NCI-H2227 treated with DMSO at 0.1 percent for 48 hours (cell line): Measurements from ENCODE around the gene ALAS1.
"Not testable (repeated sequence)": the region's sequence is repeated elsewhere in the genome, so short reads cannot be mapped to it uniquely, and the experiment has no call there.

Source experiments
- DNase-seq: peaks from one replicate; lab custom pipeline; 2025; lab: John Stamatoyannopoulos, UW

Gene ALAS1

DNA sequence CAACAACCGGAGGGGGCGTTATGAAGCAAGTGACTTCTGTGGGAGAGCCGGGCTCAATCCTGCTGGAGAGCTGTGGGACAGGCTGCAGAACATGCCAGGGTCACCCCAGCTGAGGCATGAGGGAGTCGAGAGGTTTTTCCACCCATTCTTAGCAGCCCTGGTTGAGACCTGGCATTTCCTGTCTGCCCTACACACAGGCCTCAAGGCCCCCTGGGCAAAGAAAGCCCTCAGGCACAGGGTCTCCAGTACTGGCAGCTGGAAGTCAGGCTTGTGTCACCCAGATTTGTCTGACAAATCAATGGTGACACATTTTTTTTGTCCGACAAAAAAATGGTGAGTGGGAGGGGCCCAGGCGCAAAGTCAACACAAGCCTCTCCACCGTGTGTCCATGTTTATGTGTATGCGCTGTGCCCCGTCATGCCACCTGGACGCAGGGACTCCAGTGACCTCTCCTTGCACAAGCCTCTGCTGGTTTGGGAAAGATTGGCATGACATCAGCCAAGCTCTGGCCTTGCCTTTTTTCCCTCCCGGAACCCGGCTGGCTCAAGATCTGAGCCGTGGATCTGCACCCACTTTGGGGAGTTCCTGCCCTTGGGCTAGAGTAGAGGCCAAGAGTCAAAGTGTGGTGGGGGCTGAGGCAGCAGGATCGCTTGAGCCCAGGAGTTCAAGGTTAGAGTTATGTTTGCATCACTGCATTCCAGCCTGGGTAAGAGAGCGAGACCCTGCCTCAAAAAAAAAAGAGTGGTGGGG is 20.8 kb upstream of the ALAS1 start:
- no peak for DNase-seq

DNA sequence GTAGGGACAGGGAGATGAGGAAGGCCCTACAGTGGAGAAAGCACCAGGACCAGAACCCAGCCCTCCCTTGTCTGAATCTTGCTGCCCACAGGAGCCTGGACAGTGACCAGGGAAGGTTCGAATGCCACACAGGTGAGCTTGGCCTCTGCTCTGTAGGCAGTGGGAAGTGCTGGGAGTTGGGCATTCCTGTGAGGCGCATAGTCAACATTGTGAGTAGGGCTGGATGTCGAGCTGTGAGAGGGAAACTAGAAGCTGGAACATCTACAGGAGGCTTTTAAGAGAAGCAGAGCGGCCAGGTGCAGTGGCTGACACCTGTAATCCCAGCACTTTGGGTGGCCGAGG is 20.3 kb upstream of the ALAS1 start:
- no peak for DNase-seq

DNA sequence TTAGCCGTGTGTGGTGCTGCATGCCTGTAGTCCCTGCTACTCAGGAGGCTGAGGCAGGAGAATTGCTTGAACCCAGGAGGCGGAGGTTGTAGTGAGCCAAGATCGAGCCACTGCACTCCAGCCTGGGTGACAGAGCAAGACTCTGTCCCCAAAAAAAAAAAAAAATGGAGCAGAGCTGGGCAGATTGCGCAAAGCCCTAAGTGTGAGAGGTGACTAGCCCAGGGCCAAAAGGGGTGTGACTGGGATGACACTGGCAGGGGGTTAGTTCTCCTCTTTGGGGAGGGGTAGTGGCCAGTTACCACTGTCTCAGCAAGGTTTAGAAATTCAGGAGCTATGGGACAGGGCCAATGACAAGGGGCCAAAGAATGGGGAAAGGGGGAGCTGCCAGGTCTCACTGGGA is 19.8 kb upstream of the ALAS1 start:
- not testable (repeated sequence) for DNase-seq

DNA sequence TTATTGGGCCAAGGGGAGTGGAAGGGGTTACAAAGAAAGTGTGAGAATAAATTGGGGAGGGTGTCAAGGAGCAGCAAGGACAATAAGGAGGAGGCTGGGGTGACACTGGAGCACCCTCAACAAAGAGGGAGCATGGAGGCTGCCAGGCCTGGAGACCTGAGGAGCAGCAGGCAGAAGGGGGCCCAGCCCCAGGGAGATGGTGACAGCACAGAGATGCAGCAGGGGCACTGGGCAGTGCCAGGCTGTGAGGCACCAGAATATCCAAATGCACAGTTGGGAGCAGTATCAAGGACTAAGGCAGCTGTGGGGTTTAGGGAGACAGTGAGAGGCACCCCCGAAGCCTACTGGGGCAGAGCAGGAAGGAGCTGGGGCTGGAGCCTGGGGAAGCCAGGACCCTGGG is 19.4 kb upstream of the ALAS1 start:
- no peak for DNase-seq

DNA sequence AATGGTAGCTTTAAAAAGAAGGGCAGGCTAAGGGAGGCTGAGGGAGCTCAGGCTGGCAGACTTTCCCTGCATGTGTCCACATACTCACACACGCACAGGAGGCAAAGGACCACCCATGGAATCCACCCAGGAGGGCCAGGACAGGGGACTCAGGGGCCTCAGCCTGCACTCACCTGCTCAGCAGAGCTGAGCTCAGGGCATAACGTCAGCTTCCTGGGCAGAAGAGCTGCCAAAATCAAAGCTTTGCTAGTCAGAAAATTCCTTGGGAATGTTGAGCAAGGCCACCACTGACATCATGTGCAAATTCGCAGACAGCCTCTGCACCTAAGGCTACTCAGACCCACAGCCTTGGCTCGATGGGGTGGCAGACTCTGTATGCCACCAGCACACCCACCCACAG is 16.4 kb upstream of the ALAS1 start:
- DNase-seq: no peak

DNA sequence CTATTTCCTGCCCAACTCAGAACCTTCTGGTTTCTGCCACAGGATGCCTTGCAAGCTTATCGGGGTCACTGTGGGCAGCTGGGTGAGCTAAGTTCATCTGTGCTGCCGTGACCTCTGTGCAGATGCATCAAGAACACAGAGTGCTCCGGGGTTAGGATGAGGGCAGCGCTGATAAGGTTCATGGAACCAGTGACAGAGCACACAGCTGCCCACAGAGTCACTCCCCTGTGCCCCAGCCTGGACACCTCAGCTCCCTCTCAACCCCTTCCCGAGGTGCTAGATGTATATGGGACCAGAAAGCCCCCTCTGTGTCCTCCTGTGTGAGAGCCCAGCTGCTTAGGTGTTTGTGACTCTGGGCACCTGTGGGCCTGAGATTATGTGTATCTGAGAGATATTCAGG is 15.8 kb upstream of the ALAS1 start:
- no peak for DNase-seq

DNA sequence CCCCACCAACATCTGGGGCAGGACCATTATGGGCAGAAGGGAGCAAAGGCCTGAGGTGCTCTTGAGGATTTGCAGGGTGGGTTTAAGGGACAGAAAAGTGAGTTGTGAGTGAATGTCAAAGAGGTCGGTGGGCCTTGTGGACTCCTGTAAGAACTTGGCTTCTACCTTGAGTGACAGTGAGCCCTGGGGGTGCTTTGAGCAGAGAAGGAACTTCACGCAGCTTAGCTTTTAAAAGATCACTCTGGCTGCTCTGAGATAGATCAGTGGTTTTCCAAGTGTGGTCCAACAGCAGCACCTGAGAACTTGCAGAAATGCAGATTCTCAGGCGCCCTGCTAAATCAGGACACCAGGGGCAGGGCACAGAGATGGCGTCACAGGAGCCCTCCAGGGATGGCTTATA is 15.3 kb upstream of the ALAS1 start:
- no peak for DNase-seq

DNA sequence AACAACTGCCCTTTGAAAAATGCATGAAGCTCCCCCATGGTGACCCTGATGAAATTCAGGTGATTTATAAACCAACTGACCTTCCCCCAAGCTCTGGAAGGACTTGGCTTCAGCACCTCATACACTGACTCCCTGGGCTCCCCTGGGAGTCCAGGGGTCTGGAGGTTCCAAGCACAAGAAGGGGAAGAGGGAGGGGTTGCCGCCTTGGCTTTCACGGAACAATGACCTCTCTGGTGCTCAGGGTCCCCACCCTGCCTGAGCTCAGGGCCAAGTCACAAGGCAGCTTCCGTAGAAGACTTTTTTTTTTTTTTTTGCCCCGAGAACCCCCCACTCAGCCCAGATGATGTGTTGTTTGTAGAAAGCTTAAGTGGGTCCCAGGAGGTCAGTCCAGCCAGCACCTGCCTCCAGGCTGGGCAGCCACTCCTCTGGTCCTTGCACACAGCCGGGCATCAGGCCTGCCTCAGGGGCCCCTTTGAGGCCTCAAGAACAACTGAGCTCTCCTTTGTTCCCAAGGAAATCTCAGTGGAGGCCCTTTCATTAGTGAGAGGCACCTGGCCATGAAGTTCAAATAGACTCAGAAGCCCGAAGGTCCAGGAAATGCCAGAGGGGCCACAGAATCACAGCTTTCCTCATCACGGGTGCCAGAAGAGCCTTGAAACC is 14.0 kb upstream of the ALAS1 start:
- DNase-seq: no peak

DNA sequence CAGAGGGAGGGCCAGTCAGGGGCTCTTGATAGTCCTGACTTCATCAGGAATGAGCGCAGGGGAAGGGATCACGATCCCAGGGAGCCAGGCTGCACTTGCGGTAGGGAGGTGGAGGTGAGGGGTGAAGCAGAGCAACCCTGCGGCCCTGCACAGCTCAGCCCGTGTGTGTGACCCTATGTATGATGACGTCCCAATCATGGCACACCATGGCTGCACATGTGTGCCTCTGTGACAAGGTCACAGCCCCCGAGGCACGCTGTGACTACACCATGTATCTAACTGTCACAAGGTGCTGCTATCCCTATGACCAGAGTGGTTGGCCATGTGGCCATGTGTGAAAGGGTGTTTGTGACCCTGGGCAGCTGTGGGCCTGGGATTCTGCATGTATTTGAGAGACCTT is 13.3 kb upstream of the ALAS1 start:
- DNase-seq: no peak

DNA sequence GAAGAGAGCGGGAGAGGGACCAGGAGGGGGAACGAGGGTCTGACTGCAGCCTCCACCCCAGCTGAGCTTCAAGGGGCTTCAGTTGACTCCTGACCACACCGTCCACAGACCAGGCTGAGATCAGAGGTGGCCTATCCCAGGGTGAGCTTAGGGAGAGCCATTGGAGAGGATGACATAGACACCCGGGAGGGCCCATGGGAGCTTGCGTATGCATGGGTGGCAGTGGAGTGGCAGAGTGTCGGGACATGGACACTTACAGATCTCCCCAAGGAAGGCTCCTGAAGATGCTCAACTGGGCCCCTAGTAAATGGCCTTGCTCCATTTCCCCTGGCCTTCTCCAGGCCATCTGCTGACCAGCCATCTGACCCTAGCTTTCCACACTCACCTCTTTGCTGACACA is 12.6 kb upstream of the ALAS1 start:
- DNase-seq: no peak

DNA sequence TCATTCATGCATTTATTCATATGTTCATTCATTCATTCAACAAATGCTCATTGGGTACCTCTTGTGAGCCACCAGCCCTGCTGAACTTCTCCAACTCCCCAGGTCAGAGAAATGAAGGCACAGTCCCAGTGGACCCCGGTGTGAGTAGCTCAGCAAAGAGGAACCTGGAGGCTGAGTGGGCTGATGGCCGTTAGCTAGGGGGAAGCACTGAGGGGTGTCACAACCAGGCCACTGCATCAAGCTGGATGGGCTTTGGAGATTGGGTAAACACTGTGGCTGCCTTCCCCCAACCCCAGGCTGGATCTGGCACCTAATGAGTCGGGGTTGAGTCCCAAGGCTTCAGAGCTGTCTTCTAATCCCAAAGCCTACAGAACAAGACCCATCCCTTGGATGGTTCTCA is 12.1 kb upstream of the ALAS1 start:
- DNase-seq: no peak

DNA sequence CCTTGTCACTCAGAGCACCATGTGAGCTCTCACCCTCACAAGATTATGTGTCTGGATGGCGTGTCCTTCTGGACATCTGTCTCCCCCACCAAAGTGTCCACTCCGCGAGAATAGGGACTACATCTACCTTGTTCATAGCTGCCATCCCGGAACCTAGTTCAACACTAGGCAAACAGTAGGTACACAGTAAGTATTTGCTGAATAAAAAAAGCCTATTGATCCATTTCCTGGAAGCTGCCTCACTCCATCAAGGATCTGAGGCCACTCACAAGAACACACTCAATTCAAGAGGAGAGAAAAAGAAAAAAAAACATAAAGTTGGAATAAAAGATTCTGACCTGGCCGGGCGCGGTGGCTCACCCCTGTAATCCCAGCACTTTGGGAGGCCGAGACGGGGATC is 11.2 kb upstream of the ALAS1 start:
- no peak for DNase-seq

DNA sequence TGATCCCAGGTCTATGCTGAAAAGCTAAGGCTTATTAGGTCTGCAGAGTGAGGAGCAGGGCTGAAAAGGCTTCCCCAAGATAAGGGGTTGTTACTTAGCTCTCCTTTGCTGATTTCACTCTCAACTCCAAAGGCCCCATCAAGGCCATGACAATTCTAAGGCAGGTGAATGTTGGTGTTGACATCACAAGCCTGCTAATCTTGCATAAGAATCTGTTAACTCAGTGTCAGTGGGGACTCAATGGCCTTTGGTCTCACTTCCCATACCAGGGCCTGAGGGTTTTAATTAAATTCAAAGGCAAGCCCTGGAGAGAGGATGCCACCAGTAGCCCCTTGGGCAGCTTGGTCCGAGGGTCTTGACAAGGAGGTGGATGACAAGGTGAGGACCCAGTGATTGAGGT is 9.4 kb upstream of the ALAS1 start:
- no peak for DNase-seq

DNA sequence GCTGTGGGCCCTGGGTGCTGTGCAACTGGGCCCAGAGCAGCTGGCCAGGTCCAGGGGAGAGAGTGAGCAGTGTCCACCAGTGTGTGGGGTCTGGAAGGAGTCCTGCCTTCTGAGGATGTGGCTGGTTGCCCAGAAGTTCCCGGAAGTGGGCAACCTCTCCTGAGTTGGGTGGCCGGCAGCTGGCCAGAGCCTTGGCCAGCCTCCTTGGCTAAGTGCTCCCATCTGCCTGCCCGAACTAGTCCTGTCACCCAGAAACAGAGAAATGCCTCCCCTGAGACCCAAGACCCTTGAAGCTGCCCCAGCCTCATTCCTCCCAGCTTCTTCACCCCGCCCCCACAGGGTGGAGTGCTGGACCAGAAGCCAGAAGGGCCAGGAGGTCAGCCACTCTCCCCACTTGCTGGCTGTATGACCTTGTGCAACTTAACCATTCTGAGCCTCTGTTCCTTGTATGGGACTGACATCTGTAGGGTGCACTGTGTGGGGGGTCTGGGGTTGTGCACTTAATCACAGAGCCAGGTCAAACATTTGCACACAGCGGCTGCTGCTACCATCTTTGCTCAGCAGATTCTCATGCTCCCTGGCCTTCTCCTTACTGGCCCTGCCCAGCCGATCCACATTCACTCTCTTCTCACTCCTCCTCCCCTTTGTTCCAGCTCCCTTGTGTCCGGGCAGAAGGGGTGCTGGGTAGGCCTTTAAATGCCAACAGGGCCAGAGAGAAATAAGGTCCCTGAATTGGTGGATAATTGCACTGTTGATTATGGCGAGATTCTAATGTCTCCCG is 7.5 kb upstream of the ALAS1 start:
- DNase-seq: no peak

DNA sequence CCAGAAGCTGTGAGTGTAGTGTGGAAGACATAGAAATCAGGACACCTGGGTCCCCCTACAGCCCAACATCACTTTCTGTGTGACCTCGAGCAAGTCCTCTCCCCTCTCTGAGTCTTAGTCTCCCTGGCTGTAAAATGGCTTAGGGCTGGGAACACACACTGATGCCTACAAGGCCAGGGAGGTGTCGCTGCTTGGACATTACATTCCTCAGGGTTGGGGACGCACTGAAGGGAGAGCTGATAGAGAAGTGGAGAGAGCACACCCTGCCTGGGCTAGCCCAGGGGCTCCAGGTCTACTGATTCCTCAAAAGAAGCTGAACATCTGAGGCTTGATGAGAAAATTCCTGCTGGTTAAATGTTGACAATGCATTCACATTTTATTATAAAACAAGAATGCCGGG is 6.3 kb upstream of the ALAS1 start:
- DNase-seq: no peak

DNA sequence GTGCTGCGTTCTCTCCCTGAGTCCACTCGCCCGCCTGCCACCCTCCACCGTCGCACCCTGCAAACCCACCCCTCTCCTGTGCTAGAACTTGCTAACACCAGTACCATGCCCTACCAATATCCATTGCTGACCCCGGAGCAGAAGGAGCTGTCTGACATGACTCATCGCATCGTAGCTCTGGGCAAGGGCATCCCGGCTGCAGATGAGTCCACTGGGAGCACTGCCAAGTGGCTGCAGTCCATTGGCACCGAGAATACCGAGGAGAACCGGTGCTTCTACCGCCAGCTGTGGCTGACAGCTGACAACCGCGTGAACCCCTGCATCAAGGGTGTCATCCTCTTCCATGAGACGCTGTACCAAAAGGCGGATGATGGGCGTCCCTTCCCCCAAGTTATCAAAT is 4.9 kb upstream of the ALAS1 start:
- no peak for DNase-seq

DNA sequence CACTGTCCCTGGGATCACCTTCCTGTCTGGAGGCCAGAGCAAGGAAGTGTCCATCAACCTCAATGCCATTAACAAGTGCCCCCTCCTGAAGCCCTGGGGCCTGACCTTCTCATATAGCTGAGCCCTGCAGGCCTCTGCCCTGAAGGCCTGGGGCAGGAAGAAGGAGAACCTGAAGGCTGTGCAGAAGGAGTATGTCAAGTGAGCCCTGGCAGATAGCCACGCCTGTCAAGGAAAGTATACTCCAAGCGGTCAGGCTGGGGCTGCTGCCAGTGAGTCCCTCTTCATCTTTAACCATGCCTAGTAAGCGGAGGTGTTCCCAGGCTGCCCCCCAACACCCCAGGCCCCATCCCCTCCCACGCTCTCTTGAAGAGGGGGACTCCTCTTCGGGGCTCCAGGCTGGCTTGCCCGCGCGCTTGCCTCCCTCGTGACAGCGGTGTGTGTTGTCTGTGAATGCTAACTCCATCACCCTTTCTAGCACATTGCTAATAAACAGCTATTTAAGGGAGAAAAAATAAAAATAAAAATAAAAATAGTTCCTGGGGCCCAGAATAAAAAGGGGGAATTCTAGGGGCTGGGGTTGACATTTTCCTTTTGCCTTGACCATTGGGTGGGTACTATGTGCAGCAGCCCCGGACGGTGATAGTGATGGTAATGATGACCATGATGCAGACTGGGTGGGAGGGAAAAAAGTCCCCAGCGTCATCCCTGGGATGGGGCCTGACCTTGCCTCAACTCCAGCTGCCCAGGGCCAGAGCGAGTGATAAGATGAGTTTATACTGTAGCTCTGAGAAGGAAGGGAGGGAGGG is 3.3 kb upstream of the ALAS1 start:
- no peak for DNase-seq

DNA sequence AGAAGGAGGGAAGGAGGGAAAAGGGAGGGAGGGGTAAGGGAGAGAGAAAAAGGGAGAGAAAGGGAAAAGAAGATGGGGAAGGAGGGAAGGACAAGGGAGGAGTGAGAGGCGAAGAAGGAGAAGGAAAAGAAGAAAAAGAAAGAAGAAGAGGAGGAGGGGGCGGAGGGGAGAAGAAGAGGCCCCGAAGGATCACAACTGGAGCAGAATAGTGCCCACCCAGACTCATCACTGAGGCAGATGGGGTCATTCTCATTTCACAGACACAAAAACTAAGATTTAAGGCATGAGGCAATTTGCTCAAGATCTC is 2.7 kb upstream of the ALAS1 start:
- no peak for DNase-seq

DNA sequence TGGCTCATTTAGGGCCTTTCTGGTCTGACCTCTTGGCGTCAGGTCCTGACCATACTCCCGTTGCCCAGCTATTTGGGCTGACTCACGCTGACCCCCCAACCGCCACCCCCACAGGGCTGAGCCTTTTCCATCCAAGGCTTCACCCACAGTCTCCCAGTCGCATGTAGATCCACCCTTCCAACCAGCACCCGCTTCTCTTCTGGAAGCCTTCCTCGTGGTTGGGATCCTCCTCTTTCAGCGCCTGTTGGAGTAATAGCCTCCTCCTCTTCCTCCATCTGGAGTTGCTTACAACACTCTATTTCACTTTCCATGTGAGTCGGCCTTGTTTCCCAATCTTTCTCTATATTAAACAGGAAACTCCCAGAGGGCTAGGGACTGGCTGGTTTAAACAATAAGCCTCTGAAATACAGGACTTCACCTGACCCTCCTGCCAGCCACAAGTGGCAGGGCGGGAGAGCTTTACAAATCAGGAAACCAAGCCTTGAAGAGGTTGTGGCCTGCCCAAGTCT is 2.1 kb upstream of the ALAS1 start:
- DNase-seq: no peak

DNA sequence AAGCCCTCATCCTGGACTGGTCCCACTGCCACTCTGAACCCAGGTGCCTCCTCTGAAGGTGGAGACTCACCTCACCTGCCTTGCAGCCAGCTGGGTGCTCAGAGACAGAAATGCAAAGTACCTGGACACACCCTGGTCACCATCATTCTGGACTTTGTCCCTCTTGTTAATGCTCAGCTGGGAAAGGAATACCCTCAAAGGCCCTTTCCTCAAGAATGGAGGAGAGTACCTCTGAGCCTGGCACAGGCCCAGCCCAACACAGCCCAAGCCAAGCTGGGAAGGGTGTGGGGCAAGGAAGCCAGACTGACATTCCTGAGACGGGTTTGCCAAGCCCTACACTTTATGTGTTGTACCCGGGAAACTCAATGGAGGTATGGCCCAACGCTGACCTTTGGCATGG is 983 bp upstream of the ALAS1 start:
- DNase-seq: no peak

DNA sequence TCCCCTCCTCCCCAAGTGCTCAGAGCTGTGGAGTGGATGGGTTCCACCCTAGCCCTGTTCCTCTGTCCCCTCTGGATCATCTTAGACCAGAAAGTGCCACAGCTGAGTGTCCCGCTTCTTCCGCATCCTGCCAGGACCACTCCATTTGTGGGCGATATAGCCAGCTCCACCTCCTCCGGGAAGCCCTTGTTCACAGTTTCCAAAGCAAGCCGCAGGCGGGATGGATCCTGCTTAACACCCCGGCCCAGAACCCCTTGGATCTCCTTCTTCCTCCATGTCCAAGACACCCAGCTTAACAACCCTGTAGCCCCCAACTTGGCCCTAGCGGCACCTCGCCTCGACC is 490 bp upstream of the ALAS1 start:
- DNase-seq: no peak
